PC-3 (cell line): Measurements from ENCODE around the gene MED28.

ENCODE experiments used
- EZH2 ChIP-seq: fragments of 300-600 bp; sonication (generic); IDR thresholded peaks from one replicate; pipeline ENCODE4 v1.6.1; 2017; ENCODE audit warnings: antibody characterized with exemption, mild to moderate bottlenecking, low read length; ENCODE audit not compliant: unreplicated experiment
- TF ChIP-seq, protein P1 (sequence below): fragments of 300-600 bp; sonication (generic); conservative IDR thresholded peaks from 2 replicates; pipeline ENCODE4 v1.5.1; 2017; ENCODE audit warnings: antibody characterized with exemption, low read depth, mild to moderate bottlenecking, low read length

GRCh38 chr4:17565846-17566245, 48.6 kb upstream of the MED28 start:
- TF ChIP-seq, protein P1, sequence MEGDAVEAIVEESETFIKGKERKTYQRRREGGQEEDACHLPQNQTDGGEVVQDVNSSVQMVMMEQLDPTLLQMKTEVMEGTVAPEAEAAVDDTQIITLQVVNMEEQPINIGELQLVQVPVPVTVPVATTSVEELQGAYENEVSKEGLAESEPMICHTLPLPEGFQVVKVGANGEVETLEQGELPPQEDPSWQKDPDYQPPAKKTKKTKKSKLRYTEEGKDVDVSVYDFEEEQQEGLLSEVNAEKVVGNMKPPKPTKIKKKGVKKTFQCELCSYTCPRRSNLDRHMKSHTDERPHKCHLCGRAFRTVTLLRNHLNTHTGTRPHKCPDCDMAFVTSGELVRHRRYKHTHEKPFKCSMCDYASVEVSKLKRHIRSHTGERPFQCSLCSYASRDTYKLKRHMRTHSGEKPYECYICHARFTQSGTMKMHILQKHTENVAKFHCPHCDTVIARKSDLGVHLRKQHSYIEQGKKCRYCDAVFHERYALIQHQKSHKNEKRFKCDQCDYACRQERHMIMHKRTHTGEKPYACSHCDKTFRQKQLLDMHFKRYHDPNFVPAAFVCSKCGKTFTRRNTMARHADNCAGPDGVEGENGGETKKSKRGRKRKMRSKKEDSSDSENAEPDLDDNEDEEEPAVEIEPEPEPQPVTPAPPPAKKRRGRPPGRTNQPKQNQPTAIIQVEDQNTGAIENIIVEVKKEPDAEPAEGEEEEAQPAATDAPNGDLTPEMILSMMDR, result no peak
- no peak for TF ChIP-seq EZH2
